Epithelial cell of esophagus (primary cell): Measurements from ENCODE around the gene SCYL3.

ENCODE experiments used
- DNase-seq: peaks from one replicate; pipeline ENCODE4 v3.0.0; 2010; ENCODE audit warnings: low read depth
- H3K4me3 ChIP-seq: 2 replicates; pipeline ENCODE4 v1.5.1; 2011; ENCODE audit warnings: mild to moderate bottlenecking, low read length, control low read depth
- TF ChIP-seq, protein P1 (sequence below): IDR thresholded peaks from 2 replicates; pipeline ENCODE4 v1.5.1; 2011; ENCODE audit warnings: low read depth, mild to moderate bottlenecking, low read length, control low read depth, inconsistent platforms; ENCODE audit not compliant: insufficient read depth; ENCODE audit errors: missing control alignments

Gene SCYL3

DNA sequence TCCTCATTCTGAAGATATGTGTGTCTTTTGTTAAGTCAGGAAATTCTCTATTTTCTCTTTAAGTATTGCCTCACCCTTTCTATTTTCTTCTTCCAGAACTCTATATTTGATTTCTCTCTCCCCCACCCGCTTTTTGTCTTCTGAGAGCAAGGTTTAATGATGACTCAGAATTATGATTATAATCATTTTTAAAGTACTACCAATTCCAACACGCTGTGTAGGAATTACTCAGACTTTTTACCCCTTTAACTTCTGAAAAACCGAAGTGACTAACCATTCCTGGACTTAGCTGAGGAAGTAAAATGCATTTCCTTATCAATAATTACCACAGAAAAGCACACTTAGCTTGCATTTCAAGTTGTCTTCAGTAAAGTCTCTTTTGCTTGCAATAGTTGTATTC is 20.8 kb upstream of the SCYL3 start:
- peak; percentile 52 for DNase-seq
- TF ChIP-seq, protein P1, sequence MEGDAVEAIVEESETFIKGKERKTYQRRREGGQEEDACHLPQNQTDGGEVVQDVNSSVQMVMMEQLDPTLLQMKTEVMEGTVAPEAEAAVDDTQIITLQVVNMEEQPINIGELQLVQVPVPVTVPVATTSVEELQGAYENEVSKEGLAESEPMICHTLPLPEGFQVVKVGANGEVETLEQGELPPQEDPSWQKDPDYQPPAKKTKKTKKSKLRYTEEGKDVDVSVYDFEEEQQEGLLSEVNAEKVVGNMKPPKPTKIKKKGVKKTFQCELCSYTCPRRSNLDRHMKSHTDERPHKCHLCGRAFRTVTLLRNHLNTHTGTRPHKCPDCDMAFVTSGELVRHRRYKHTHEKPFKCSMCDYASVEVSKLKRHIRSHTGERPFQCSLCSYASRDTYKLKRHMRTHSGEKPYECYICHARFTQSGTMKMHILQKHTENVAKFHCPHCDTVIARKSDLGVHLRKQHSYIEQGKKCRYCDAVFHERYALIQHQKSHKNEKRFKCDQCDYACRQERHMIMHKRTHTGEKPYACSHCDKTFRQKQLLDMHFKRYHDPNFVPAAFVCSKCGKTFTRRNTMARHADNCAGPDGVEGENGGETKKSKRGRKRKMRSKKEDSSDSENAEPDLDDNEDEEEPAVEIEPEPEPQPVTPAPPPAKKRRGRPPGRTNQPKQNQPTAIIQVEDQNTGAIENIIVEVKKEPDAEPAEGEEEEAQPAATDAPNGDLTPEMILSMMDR: no peak
- no peak overlapping the region for H3K4me3 ChIP-seq

- TF ChIP-seq, protein P1: no peak
- no peak overlapping the region for H3K4me3 ChIP-seq
Observed at GRCh38 chr1:169909499-169909898, 15.8 kb upstream of the SCYL3 start.

GRCh38 chr1:169906938-169907337 is 13.2 kb upstream of the SCYL3 start:
- TF ChIP-seq, protein P1: no peak
- no peak overlapping the region for H3K4me3 ChIP-seq
- DNase-seq: no peak

More at GRCh38 chr1:169909499-169909898, 15.8 kb upstream of the SCYL3 start:
- DNase-seq: no peak

- H3K4me3 ChIP-seq: no peak overlapping the region
- no peak for DNase-seq
- TF ChIP-seq, protein P1: no peak
Observed at GRCh38 chr1:169904834-169905233, 11.1 kb upstream of the SCYL3 start.

- TF ChIP-seq, protein P1: no peak
- no peak overlapping the region for H3K4me3 ChIP-seq
- DNase-seq: no peak
Observed at GRCh38 chr1:169902751-169903150, 9.1 kb upstream of the SCYL3 start.

- TF ChIP-seq, protein P1: no peak
- no peak for DNase-seq
- no peak overlapping the region for H3K4me3 ChIP-seq
Observed at GRCh38 chr1:169901115-169901514, 7.4 kb upstream of the SCYL3 start.

DNA sequence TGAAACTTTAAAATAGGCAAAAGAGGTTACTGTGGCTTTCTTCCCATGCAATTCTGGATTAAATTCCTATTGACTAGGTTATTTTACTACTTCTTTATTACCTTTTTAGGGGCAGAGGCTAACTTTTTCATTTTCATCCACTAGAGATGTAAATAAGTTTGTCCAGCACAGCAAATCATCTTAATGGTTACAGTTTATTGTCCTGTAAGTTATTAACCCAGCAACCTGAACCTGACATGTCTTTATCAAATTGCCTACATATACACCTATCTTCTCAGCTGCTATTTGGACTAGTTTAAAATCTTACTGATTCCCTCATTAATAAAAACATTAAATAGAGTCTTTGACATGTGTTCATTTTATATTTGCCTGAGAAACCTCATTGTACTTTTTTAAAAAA is 6.9 kb upstream of the SCYL3 start:
- H3K4me3 ChIP-seq: no peak overlapping the region
- TF ChIP-seq, protein P1: no peak
- DNase-seq: no peak
